Adrenal gland (tissue), 5 donors: ENCODE results near the gene PLG.

Experiments used
- POLR2A ChIP-seq, 2 donors: fragments of 450-650 bp; IDR thresholded peaks; one replicate each; pipeline ENCODE4 v1.6.1; 2017; ENCODE audit warnings: antibody characterized with exemption in 2 of 2, mild to moderate bottlenecking in 2 of 2, moderate library complexity in 1 of 2
- TF ChIP-seq, protein P1 (sequence below), 6 experiments: fragments of 450-650 bp in 4 of 6; fragments of 200-600 bp in 2 of 6; sonication (generic) in 1 of 6; IDR thresholded peaks; 1 replicate in 5 of 6; 2 replicates in 1 of 6; pipeline versions ENCODE4 v1.5.1 to v1.8.0; 2016 to 2021; ENCODE audit warnings: antibody characterized with exemption in 6 of 6, mild to moderate bottlenecking in 2 of 6, moderate library complexity in 1 of 6
- donor health status: DM: no; HTN: no; CAD: no.

DNA sequence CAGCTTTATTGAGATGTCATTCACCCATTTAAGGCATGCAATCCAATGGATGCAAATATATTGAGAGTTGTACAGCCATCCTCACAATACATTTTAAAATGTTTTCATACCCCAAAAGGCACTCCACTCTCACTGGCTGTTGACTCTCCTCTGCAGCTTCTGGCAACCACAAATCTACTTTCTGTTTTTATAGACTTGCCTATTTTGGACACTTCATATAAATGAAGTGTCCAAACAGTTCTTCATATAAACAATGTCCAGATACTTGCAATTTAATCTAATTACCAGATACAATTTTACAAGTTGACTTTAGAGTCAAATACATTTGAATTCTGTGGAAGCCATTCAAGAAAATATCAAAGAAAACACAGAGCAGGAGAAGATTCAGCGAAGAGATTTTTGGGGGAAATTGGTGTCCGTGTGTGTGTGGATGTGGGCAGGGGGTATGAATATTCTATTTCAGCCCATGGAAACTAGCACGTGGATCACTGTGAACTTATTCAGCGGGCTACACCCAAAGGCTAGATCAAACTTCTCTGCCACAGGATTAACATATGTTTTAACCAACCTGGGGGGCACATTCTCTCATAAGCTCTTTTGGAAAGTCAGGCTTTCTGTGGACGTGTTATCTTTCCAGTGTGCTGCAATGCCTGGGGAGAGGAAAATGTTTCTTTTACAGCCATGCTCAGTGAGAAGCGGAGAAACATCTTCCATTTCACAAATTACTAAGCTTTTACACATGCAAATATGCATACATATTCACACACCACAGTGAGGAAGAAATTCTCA lies 73.9 kb downstream of the PLG start:
- TF ChIP-seq, protein P1, sequence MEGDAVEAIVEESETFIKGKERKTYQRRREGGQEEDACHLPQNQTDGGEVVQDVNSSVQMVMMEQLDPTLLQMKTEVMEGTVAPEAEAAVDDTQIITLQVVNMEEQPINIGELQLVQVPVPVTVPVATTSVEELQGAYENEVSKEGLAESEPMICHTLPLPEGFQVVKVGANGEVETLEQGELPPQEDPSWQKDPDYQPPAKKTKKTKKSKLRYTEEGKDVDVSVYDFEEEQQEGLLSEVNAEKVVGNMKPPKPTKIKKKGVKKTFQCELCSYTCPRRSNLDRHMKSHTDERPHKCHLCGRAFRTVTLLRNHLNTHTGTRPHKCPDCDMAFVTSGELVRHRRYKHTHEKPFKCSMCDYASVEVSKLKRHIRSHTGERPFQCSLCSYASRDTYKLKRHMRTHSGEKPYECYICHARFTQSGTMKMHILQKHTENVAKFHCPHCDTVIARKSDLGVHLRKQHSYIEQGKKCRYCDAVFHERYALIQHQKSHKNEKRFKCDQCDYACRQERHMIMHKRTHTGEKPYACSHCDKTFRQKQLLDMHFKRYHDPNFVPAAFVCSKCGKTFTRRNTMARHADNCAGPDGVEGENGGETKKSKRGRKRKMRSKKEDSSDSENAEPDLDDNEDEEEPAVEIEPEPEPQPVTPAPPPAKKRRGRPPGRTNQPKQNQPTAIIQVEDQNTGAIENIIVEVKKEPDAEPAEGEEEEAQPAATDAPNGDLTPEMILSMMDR (IDR thresholded peaks at IDR 0.05): no peak
- no peak for TF ChIP-seq POLR2A (IDR thresholded peaks at IDR 0.05)
